Ectodermal cell (in vitro differentiated cells): ENCODE data around the gene APOBEC3A.

Source experiments
- H3K27ac ChIP-seq: 2 replicates; pipeline ENCODE4 v1.7.0; 2013; ENCODE audit warnings: mild to moderate bottlenecking, low read depth, low read length; ENCODE audit not compliant: insufficient read depth, poor library complexity, severe bottlenecking
- H3K27me3 ChIP-seq: 2 replicates; pipeline ENCODE4 v1.7.0; 2013; ENCODE audit warnings: mild to moderate bottlenecking, low read length; ENCODE audit not compliant: insufficient read depth, control insufficient read depth, poor library complexity, severe bottlenecking
- H3K36me3 ChIP-seq: one replicate; pipeline ENCODE4 v1.7.0; 2013; ENCODE audit warnings: low read length; ENCODE audit not compliant: control insufficient read depth, insufficient read depth
- H3K4me1 ChIP-seq: one replicate; pipeline ENCODE4 v1.7.0; 2013; ENCODE audit warnings: low read length; ENCODE audit not compliant: control insufficient read depth, insufficient read depth
- H3K4me3 ChIP-seq: 2 replicates; pipeline ENCODE4 v1.7.0; 2013; ENCODE audit warnings: low read depth, low read length, control low read depth; ENCODE audit not compliant: insufficient read depth
- H3K9me3 ChIP-seq: 2 replicates; pipeline ENCODE4 v1.7.0; 2013; ENCODE audit warnings: mild to moderate bottlenecking, low read length, moderate library complexity; ENCODE audit not compliant: control insufficient read depth
- WGBS, 2 experiments: methylation state at CpG; one replicate each; pipeline ENCODE4 v1.1.7; 2013; ENCODE audit warnings: missing lambda C conversion rate in 2 of 2; 5-methylcytosine and 5-hydroxymethylcytosine counted together

APOBEC3A gene

GRCh38 chr22:38950527-38951295 is 6.7 kb upstream of the APOBEC3A start:
- WGBS, 2 experiments: 91% methylated on average over 13 of the region's 13 CpGs
- no peaks in the 10 kb centered on the region for H3K4me1 ChIP-seq
- H3K4me3 ChIP-seq: no peak overlapping the region
- no peaks in the 10 kb centered on the region for H3K9me3 ChIP-seq
- H3K27ac ChIP-seq: no peak overlapping the region
- no peaks in the 10 kb centered on the region for H3K36me3 ChIP-seq
- no peaks in the 10 kb centered on the region for H3K27me3 ChIP-seq

- no peak overlapping the region for H3K27ac ChIP-seq
- H3K27me3 ChIP-seq: no peaks in the 10 kb centered on the region
- WGBS, 2 experiments: 95 to 97% methylated on average over 2 of the region's 2 CpGs
- H3K4me3 ChIP-seq: no peak overlapping the region
- H3K4me1 ChIP-seq: no peaks in the 10 kb centered on the region
- no peaks in the 10 kb centered on the region for H3K9me3 ChIP-seq
- no peaks in the 10 kb centered on the region for H3K36me3 ChIP-seq
These were observed 5.7 kb upstream of the APOBEC3A start for GRCh38 chr22:38951734-38952133.

- H3K27me3 ChIP-seq: no peaks in the 10 kb centered on the region
These were observed 5.0 kb upstream of the APOBEC3A start for GRCh38 chr22:38952281-38952993.

GRCh38 chr22:38953091-38953490 is 4.3 kb upstream of the APOBEC3A start:
- no peaks in the 10 kb centered on the region for H3K4me1 ChIP-seq
- no peaks in the 10 kb centered on the region for H3K36me3 ChIP-seq
- WGBS, 2 experiments: 93% methylated on average over 8 of the region's 8 CpGs
- no peaks in the 10 kb centered on the region for H3K9me3 ChIP-seq
- no peak overlapping the region for H3K4me3 ChIP-seq
- H3K27ac ChIP-seq: no peak overlapping the region
- H3K27me3 ChIP-seq: no peaks in the 10 kb centered on the region

More at GRCh38 chr22:38952281-38952993, 5.0 kb upstream of the APOBEC3A start:
- Histone ChIP-seq H3K27ac (no peak overlapping the region), H3K4me1 (no peaks in the 10 kb centered on the region), H3K4me3 (no peak overlapping the region), H3K36me3 (no peaks in the 10 kb centered on the region), H3K9me3 (no peaks in the 10 kb centered on the region)
- WGBS, 2 experiments: 93% methylated on average over 12 of the region's 12 CpGs

- H3K36me3 ChIP-seq: no peaks in the 10 kb centered on the region
- H3K27ac ChIP-seq: no peak overlapping the region
- H3K27me3 ChIP-seq: no peaks in the 10 kb centered on the region
- H3K9me3 ChIP-seq: no peaks in the 10 kb centered on the region
- 85 to 88% methylated on average over 15 of the region's 15 CpGs for WGBS, 2 experiments
- no peak overlapping the region for H3K4me3 ChIP-seq
- no peaks in the 10 kb centered on the region for H3K4me1 ChIP-seq
These were observed 3.6 kb upstream of the APOBEC3A start for GRCh38 chr22:38953577-38954413.

GRCh38 chr22:38954414-38955043 is 2.9 kb upstream of the APOBEC3A start:
- Histone ChIP-seq H3K27me3 (no peaks in the 10 kb centered on the region), H3K4me3 (no peak overlapping the region), H3K27ac (no peak overlapping the region), H3K4me1 (no peaks in the 10 kb centered on the region), H3K36me3 (no peaks in the 10 kb centered on the region), H3K9me3 (no peaks in the 10 kb centered on the region)
- 87 to 90% methylated on average over 12 of the region's 13 CpGs for WGBS, 2 experiments

GRCh38 chr22:38955250-38955905 is 2.0 kb upstream of the APOBEC3A start:
- Histone ChIP-seq H3K27me3 (no peaks in the 10 kb centered on the region), H3K27ac (no peak overlapping the region), H3K4me3 (no peak overlapping the region), H3K36me3 (no peaks in the 10 kb centered on the region), H3K9me3 (no peaks in the 10 kb centered on the region), H3K4me1 (no peaks in the 10 kb centered on the region)
- WGBS, 2 experiments: 78 to 82% methylated on average over 5 of the region's 5 CpGs

GRCh38 chr22:38955926-38956325 is 1.5 kb upstream of the APOBEC3A start:
- no peak overlapping the region for H3K4me3 ChIP-seq
- 91 to 93% methylated on average over 3 of the region's 3 CpGs for WGBS, 2 experiments
- no peaks in the 10 kb centered on the region for H3K4me1 ChIP-seq
- no peaks in the 10 kb centered on the region for H3K9me3 ChIP-seq
- H3K36me3 ChIP-seq: no peaks in the 10 kb centered on the region
- H3K27me3 ChIP-seq: no peaks in the 10 kb centered on the region
- H3K27ac ChIP-seq: no peak overlapping the region

GRCh38 chr22:38956551-38956950 is 858 bp upstream of the APOBEC3A start:
- H3K36me3 ChIP-seq: no peaks in the 10 kb centered on the region
- H3K27ac ChIP-seq: no peak overlapping the region
- H3K9me3 ChIP-seq: no peaks in the 10 kb centered on the region
- H3K27me3 ChIP-seq: no peaks in the 10 kb centered on the region
- 93 to 96% methylated on average over 5 of the region's 5 CpGs for WGBS, 2 experiments
- H3K4me3 ChIP-seq: no peak overlapping the region
- H3K4me1 ChIP-seq: no peaks in the 10 kb centered on the region
